Transverse colon (tissue), 4 donors: ENCODE measurements around the gene PPP2R3C. TPM values are rescaled to one million over a fixed set of nuclear protein-coding genes. Genes with fewer than 3 reads are reported as not detected.

ENCODE experiments used
- DNase-seq: peaks from one replicate; pipeline ENCODE4 v3.0.0-alpha.2; 2019
- H3K27ac ChIP-seq, 4 donors: fragments of 200-600 bp; sonication (generic); 2 replicates each; pipeline ENCODE4 v1.5.1; 2016 to 2018; ENCODE audit warnings: inconsistent platforms in 4 of 4
- H3K27me3 ChIP-seq: fragments of 200-600 bp; sonication (generic); 2 replicates; pipeline ENCODE4 v1.5.1; 2017; ENCODE audit warnings: inconsistent platforms
- H3K36me3 ChIP-seq, 4 donors: fragments of 200-600 bp; sonication (generic); 2 replicates each; pipeline ENCODE4 v1.5.1; 2017 to 2019; ENCODE audit warnings: inconsistent platforms in 4 of 4
- H3K4me1 ChIP-seq, 4 donors: fragments of 200-600 bp; sonication (generic); 2 replicates each; pipeline ENCODE4 v1.5.1; 2017 to 2020; ENCODE audit warnings: inconsistent platforms in 4 of 4
- H3K4me3 ChIP-seq, 4 donors: fragments of 200-600 bp; sonication (generic); 1 replicate in 1 of 4; 2 replicates in 3 of 4; pipeline versions ENCODE4 v1.5.1 to v1.6.1; 2017 to 2019; ENCODE audit warnings: inconsistent platforms in 4 of 4
- H3K9me3 ChIP-seq, 2 donors: fragments of 200-600 bp; sonication (generic); 2 replicates each; pipeline ENCODE4 v1.5.1; 2017 to 2019; ENCODE audit warnings: inconsistent platforms in 2 of 2
- EP300 ChIP-seq: sonication (generic); formaldehyde crosslinking; IDR thresholded peaks from one replicate; pipeline ENCODE4 v1.6.1; 2017; ENCODE audit warnings: antibody characterized with exemption, low read depth
- POLR2A ChIP-seq: fragments of 450-650 bp; IDR thresholded peaks from one replicate; pipeline ENCODE4 v1.6.1; 2016; ENCODE audit warnings: antibody characterized with exemption, mild to moderate bottlenecking, moderate library complexity
- POLR2AphosphoS5 ChIP-seq, 3 donors: sonication (generic); formaldehyde crosslinking; IDR thresholded peaks; one replicate each; pipeline ENCODE4 v1.6.1; 2016; ENCODE audit warnings: antibody characterized with exemption in 3 of 3
- WGBS, 2 donors: methylation state at CpG; one replicate each; pipeline ENCODE4 v1.1.5; 2018; ENCODE audit warnings: low coverage in 1 of 2; 5-methylcytosine and 5-hydroxymethylcytosine counted together
- in situ Hi-C, 4 donors: fragments of 200-750 bp; cut with MboI; loops; one replicate each; pipeline versions ENCODE4 v1.15.0 to v1.15.1; 2017; ENCODE audit warnings: low sequenced_read_pairs in 3 of 4, low pct_ligation_motif_present in 1 of 4, low pct_unique_long_range_greater_than_20kb in 1 of 4
- intact Hi-C: fragments of 100-400 bp; cut with DNase I; formaldehyde crosslinking; loops from one replicate; pipeline ENCODE4 v1.15.1; 2023; ENCODE audit warnings: low total_unique reads
- total RNA-seq, 4 donors: library from RNA; depleted of rRNA; stranded (reverse); fragments of >200 nt; gene quantifications; one replicate each; pipeline ENCODE4 v1.1.0, GENCODE V29; 2016
- TF ChIP-seq, protein P1 (sequence below), 5 experiments: fragments of 200-600 bp in 3 of 5; fragments of 450-650 bp in 2 of 5; sonication (generic) in 3 of 5; IDR thresholded peaks; 1 replicate in 2 of 5; 2 replicates in 3 of 5; pipeline ENCODE4 v1.5.1; 2016 to 2017; ENCODE audit warnings: antibody characterized with exemption in 5 of 5, inconsistent platforms in 3 of 5, mild to moderate bottlenecking in 2 of 5, moderate library complexity in 1 of 5

The PPP2R3C gene
- 10 to 100 TPM; 13.5 to 26.5 (median 19.1) TPM for total RNA-seq

DNA sequence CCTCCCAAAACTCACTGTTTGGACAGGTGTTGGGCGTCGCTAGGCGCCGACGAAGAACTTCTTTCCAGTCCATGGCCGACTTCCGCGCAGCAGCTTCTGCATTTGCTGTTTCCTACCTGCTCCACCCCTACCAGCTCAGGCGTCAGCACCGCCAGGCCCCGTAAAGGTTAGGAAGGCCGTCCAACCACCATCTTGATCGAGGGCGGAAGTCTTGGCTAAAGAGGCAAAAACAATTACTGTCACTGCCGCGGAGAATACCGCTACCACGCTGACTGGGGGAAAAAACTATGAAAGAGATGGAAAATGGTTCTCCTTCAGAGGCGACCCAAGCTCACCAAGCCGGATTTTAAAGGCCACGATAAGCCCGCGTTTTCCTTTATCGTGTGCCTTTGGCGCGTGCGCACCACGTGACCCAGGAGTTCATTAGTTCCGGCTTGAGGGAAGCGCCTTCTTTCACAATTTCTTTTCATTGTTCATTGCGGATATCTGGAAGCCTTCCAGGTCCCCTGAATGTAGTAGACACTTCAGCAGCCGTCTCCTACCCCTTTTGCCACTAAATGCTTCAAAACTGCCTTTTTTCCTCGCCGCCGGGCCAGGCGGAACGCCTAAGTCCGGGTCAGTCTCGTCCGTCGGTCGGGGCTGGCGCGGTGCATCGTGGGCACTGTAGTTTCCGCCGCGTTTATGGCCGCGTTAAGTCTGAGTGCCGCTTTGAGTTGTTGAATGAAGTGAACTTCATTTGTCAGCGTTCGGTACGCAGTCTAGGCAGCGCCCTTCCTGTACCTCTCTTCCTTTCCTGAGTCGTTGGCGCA is at the start of gene PPP2R3C, which contains the start of gene PRORP:
PPP2R3C (minus strand) TSS at position 104 of the 809 bp plus-strand sequence; CDS start at position 73, 31 bp downstream.
PRORP (plus strand) TSS at position 666 of the 809 bp plus-strand sequence. CDS start 694 bp downstream, outside the sequence.
- in situ Hi-C loops: loop anchor here in 2 of 4 donors (10.0 to 25.0 kb wide), 2 partner anchors 247 to 290 kb away; partner anchors contain the start of genes BAZ1A (in 1 of the 2) and NFKBIA (in 1 of the 2)
- peak; percentile 93 for DNase-seq
- Histone ChIP-seq H3K4me3 (peak within 1 kb of the TSS; percentile 58 to 96 (median 61)), H3K4me1 (peaks cover 5 to 51% (median 28%) of the 10 kb centered on the region in 4 donors), H3K9me3 (no peaks in the 10 kb centered on the region), H3K27me3 (no peaks in the 10 kb centered on the region), H3K27ac (peak within 1 kb of the TSS; percentile 92 to 99 (median 96)), H3K36me3 (no peaks in the 10 kb centered on the region)
- TF ChIP-seq EP300 (peak; percentile 81), POLR2A (peak; percentile 59), POLR2AphosphoS5 (IDR thresholded peaks at IDR 0.05) (peak; percentile 34 to 89 (median 83))
- TF ChIP-seq, protein P1, sequence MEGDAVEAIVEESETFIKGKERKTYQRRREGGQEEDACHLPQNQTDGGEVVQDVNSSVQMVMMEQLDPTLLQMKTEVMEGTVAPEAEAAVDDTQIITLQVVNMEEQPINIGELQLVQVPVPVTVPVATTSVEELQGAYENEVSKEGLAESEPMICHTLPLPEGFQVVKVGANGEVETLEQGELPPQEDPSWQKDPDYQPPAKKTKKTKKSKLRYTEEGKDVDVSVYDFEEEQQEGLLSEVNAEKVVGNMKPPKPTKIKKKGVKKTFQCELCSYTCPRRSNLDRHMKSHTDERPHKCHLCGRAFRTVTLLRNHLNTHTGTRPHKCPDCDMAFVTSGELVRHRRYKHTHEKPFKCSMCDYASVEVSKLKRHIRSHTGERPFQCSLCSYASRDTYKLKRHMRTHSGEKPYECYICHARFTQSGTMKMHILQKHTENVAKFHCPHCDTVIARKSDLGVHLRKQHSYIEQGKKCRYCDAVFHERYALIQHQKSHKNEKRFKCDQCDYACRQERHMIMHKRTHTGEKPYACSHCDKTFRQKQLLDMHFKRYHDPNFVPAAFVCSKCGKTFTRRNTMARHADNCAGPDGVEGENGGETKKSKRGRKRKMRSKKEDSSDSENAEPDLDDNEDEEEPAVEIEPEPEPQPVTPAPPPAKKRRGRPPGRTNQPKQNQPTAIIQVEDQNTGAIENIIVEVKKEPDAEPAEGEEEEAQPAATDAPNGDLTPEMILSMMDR (IDR thresholded peaks at IDR 0.05): no peak
- WGBS, 2 donors: 0% methylated on average over 57 of the region's 57 CpGs; no CpG with 5 or more reads in 1 of the 2 donors
- intact Hi-C loops: no loop called here

DNA sequence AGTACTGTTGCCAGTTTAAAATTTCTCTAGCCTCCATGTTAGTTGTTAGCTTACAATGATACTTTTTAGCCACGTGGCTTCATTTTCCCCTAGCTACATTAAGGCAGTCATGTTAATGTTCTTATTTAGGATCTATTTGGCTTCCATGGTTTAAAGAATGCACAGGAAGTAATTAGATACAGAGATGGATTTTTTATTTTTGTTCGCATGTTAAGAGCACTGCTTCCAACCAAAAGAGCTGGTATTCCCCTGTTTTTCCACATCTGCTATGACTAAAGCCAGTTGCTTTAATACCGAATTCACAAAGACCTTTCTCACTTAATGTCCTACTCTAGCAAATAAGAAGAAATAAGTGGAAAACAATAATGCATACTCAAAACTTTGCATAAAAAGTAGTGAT is 45.7 kb upstream of the PPP2R3C start:
- Histone ChIP-seq H3K4me3 (no peak overlapping the region), H3K36me3 (no peaks in the 10 kb centered on the region), H3K9me3 (no peaks in the 10 kb centered on the region), H3K4me1 (peaks cover 0 to 7% (median 4%) of the 10 kb centered on the region in 4 donors), H3K27me3 (no peaks in the 10 kb centered on the region), H3K27ac (no peak overlapping the region)
- 85 to 88% methylated on average over 3 of the region's 3 CpGs for WGBS, 2 donors
- no peak for DNase-seq
- intact Hi-C loops: no loop called here
- TF ChIP-seq POLR2AphosphoS5 (IDR thresholded peaks at IDR 0.05) (no peak), POLR2A (no peak)
- in situ Hi-C loops: no loop called here

DNA sequence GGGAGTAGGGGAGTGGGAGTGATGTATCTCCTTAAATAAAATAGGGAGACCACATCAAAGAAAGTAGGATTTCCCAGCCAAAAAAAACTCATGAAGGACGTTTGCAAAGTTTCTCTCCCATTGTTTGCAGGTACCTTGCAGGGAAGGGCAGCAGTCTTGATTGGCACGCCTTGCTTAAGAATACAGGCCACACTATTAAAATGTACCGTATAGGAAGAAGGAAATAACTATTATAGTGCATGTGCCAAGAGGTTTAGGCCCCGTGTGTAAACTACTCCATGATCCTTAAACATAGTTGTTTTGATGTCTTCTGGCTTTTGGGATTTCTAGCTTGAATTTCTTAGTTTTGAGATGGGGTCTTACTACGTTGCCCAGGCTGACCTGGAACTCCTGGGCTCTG is 43.1 kb upstream of the PPP2R3C start:
- Histone ChIP-seq H3K36me3 (no peaks in the 10 kb centered on the region), H3K4me3 (no peak overlapping the region), H3K4me1 (peaks cover 2 to 18% (median 8%) of the 10 kb centered on the region in 4 donors), H3K27ac (no peak overlapping the region), H3K27me3 (no peaks in the 10 kb centered on the region), H3K9me3 (no peaks in the 10 kb centered on the region)
- no peak for TF ChIP-seq POLR2A
- TF ChIP-seq, protein P1 (IDR thresholded peaks at IDR 0.05): no peak
- TF ChIP-seq POLR2AphosphoS5 (IDR thresholded peaks at IDR 0.05): no peak
- no peak for TF ChIP-seq EP300
- in situ Hi-C loops: no loop called here
- intact Hi-C loops: no loop called here
- DNase-seq: no peak
- 54 to 64% methylated on average over 5 of the region's 5 CpGs for WGBS, 2 donors

DNA sequence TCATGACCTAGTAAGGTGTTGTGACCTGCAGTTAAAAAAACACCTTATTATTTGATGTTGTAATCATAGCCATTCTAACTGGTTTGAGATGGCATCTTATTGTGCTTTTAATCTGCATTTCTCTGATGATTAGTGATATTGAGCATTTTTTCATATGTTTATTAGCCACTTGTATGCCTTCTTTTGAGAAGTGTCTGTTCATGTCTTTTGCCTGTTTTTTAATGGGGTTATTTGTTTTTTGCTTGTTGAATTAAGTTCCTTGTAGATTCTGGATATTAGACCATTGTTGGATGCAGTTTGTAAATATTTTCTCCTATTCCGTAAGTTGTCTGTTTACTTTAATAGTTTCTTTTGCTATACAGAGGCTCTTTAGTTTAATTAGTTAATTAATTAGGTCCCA is 41.6 kb upstream of the PPP2R3C start:
- H3K27ac ChIP-seq: no peak overlapping the region
- 90 to 96% methylated on average over 1 of the region's 1 CpG for WGBS, 2 donors
- TF ChIP-seq POLR2A (no peak), POLR2AphosphoS5 (IDR thresholded peaks at IDR 0.05) (no peak), EP300 (no peak)
- TF ChIP-seq, protein P1 (IDR thresholded peaks at IDR 0.05): no peak
- no peak for DNase-seq
- no peak overlapping the region for H3K4me3 ChIP-seq
- intact Hi-C loops: no loop called here
- H3K27me3 ChIP-seq: no peaks in the 10 kb centered on the region
- in situ Hi-C loops: no loop called here
- no peaks in the 10 kb centered on the region for H3K9me3 ChIP-seq
- H3K36me3 ChIP-seq: no peaks in the 10 kb centered on the region
- H3K4me1 ChIP-seq: peaks cover 2 to 24% (median 11%) of the 10 kb centered on the region in 4 donors
